ENCODE data around the gene BTBD9. TPM values are rescaled to one million over a fixed set of nuclear protein-coding genes. Genes with fewer than 3 reads are reported as not detected.

The BTBD9 gene
- total RNA-seq, 4 donors from 2014 or later: 15.4 to 50.0 (median 21.9) TPM

DNA sequence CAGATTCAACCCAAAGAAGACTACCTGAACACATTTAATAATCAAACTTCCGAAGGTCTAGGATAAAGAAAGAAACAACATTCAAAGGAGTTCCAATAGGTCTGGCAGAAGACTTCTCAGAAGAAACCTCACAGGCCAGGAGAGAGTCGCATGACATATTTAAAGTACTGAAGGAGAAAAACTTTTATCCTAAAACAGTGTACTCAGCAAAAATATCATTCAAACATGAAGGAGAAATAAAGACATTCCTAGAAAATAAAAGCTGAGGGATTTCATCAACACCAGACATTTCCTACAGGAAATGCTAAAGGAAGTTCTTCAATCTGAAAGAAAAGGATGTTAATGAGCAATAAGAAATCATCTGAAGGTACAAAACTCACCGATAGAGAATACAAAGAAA lies 108.6 kb downstream of the BTBD9 start:
- Histone ChIP-seq H3K27me3 (no peaks in the 10 kb centered on the region), H3K36me3 (no peaks in the 10 kb centered on the region), H3K4me1 (no peaks in the 10 kb centered on the region), H3K4me3 (no peak overlapping the region), H3K27ac (no peak overlapping the region), H3K9me3 (no peaks in the 10 kb centered on the region)
- DNase-seq (ENCODE audit: low spot score in 2 of 2): no peak
- 88% methylated on average over 3 of the region's 3 CpGs for WGBS
- TF ChIP-seq POLR2A (IDR thresholded peaks at IDR 0.05) (no peak), EP300 (IDR thresholded peaks at IDR 0.05) (no peak), POLR2AphosphoS5 (IDR thresholded peaks at IDR 0.05) (no peak)
- TF ChIP-seq, protein P1, sequence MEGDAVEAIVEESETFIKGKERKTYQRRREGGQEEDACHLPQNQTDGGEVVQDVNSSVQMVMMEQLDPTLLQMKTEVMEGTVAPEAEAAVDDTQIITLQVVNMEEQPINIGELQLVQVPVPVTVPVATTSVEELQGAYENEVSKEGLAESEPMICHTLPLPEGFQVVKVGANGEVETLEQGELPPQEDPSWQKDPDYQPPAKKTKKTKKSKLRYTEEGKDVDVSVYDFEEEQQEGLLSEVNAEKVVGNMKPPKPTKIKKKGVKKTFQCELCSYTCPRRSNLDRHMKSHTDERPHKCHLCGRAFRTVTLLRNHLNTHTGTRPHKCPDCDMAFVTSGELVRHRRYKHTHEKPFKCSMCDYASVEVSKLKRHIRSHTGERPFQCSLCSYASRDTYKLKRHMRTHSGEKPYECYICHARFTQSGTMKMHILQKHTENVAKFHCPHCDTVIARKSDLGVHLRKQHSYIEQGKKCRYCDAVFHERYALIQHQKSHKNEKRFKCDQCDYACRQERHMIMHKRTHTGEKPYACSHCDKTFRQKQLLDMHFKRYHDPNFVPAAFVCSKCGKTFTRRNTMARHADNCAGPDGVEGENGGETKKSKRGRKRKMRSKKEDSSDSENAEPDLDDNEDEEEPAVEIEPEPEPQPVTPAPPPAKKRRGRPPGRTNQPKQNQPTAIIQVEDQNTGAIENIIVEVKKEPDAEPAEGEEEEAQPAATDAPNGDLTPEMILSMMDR (IDR thresholded peaks at IDR 0.05): no peak

- Histone ChIP-seq H3K27me3 (no peaks in the 10 kb centered on the region), H3K36me3 (no peaks in the 10 kb centered on the region), H3K27ac (no peak overlapping the region), H3K4me1 (no peaks in the 10 kb centered on the region), H3K9me3 (no peaks in the 10 kb centered on the region), H3K4me3 (no peak overlapping the region)
- no peak for DNase-seq (ENCODE audit: low spot score in 2 of 2)
- no peak for TF ChIP-seq POLR2A (IDR thresholded peaks at IDR 0.05)
- TF ChIP-seq EP300 (IDR thresholded peaks at IDR 0.05): no peak
- TF ChIP-seq POLR2AphosphoS5 (IDR thresholded peaks at IDR 0.05): no peak
- TF ChIP-seq, protein P1 (IDR thresholded peaks at IDR 0.05): no peak
- 96% methylated on average over 5 of the region's 5 CpGs for WGBS
Measured at GRCh38 chr6:38528196-38528965, 111.3 kb downstream of the BTBD9 start.

DNA sequence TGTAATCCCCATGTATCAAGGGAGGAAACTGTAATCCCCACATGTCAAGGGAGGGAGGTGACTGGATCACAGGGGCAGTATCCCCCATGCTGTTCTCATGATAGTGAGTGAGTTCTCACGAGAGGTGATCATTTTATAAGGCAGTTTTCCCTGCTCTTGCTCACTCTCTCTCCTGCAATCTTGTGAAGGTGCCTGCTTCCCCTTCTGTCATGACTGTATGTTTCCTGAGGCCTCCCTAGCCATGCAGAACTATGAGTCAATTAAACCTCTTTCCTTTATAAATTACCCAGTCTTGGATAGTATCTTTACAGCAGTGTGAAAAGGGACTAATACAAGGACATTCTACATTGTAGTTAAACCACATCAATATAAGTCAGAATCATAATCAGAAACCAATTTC lies 112.4 kb downstream of the BTBD9 start:
- Histone ChIP-seq H3K27ac (no peak overlapping the region), H3K27me3 (no peaks in the 10 kb centered on the region), H3K4me1 (no peaks in the 10 kb centered on the region), H3K4me3 (no peak overlapping the region), H3K36me3 (no peaks in the 10 kb centered on the region), H3K9me3 (no peaks in the 10 kb centered on the region)
- TF ChIP-seq POLR2A (IDR thresholded peaks at IDR 0.05) (no peak), POLR2AphosphoS5 (IDR thresholded peaks at IDR 0.05) (no peak), EP300 (IDR thresholded peaks at IDR 0.05) (no peak)
- TF ChIP-seq, protein P1 (IDR thresholded peaks at IDR 0.05): no peak
- WGBS: 95% methylated on average over 1 of the region's 1 CpG
- DNase-seq (ENCODE audit: low spot score in 2 of 2): no peak

DNA sequence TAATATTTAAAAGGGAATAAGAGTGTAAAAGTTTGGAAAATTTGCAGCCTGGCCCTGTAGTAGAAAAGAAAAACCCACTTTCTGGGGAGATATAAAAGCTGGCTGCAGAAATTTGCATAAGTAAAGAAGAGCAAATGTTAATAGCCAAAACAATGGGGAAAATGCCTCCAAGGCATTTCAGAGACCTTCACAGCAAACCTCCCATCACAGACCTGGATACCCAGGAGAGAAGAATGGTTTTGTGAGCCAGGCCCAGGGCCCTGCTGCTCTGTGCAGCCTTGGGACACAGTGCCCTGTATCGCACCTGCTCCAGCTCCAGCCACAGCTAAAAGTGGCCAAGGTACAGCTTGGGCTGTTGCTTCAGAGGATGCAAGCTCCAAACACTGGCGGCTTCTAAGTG lies 113.8 kb downstream of the BTBD9 start:
- Histone ChIP-seq H3K4me3 (no peak overlapping the region), H3K9me3 (no peaks in the 10 kb centered on the region), H3K27me3 (no peaks in the 10 kb centered on the region), H3K4me1 (no peaks in the 10 kb centered on the region), H3K36me3 (no peaks in the 10 kb centered on the region), H3K27ac (no peak overlapping the region)
- TF ChIP-seq EP300 (IDR thresholded peaks at IDR 0.05) (no peak), POLR2AphosphoS5 (IDR thresholded peaks at IDR 0.05) (no peak), POLR2A (IDR thresholded peaks at IDR 0.05) (no peak)
- TF ChIP-seq, protein P1 (IDR thresholded peaks at IDR 0.05): no peak
- DNase-seq (ENCODE audit: low spot score in 2 of 2): no peak
- WGBS: 100% methylated on average over 1 of the region's 2 CpGs

GRCh38 chr6:38524436-38525145 lies 115.1 kb downstream of the BTBD9 start:
- Histone ChIP-seq H3K4me3 (no peak overlapping the region), H3K36me3 (no peaks in the 10 kb centered on the region), H3K27me3 (no peaks in the 10 kb centered on the region), H3K27ac (no peak overlapping the region), H3K4me1 (no peaks in the 10 kb centered on the region), H3K9me3 (no peaks in the 10 kb centered on the region)
- DNase-seq (ENCODE audit: low spot score in 2 of 2): no peak
- no peak for TF ChIP-seq POLR2AphosphoS5 (IDR thresholded peaks at IDR 0.05)
- TF ChIP-seq POLR2A (IDR thresholded peaks at IDR 0.05): no peak
- TF ChIP-seq, protein P1 (IDR thresholded peaks at IDR 0.05): no peak
- TF ChIP-seq EP300 (IDR thresholded peaks at IDR 0.05): no peak
- WGBS: 91% methylated on average over 3 of the region's 3 CpGs
